Measurements from ENCODE around the gene ANKRD13D. TPM values are rescaled to one million over a fixed set of nuclear protein-coding genes. Genes with fewer than 3 reads are reported as not detected.
"Not testable (repeated sequence)": the region's sequence is repeated elsewhere in the genome, so short reads cannot be mapped to it uniquely, and the experiment has no call there.

ANKRD13D gene
- total RNA-seq, 1 donor from 2014 or later = 9.8 TPM

GRCh38 chr11:67315325-67315909 lies 26.3 kb downstream of the ANKRD13D start:
- DNase-seq (ENCODE audit: low spot score) = no peak
- ATAC-seq = no peak

GRCh38 chr11:67316882-67317204 lies 27.7 kb downstream of the ANKRD13D start:
- ATAC-seq (peak; percentile 3), DNase-seq (ENCODE audit: low spot score) (no peak)

DNA sequence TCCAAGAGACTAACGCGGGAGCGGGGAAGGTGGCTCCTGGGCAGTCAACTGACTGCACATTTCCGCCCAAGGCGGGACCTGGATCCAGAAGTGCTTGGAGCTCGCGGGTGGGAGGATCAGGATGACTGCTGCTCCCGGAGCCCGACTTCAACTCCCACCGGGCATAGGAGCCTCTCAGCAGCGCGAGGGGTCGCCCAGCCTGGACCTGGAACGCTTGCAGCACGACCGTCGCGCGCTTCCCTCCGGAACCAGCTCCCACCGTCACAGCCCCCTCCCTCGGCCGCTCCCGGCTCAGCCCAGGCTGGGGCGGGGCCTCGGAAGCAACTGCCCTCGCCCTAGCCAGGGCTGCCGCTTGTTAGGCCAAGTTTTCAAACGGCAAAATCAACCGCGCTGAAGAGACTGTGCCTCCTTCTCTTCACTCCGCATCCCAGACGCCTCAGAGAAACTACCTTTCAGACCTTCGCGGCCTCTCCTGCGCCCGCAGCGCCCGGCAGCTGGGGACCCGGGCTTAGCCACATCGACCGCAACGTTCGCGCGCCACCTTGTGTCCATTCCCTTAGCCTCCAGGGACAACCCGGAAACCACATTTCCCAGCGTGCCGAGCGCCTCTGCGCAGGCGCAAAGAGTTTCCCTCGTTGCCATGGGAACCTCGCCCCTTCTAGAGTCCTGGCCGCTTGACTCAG lies 28.2 kb downstream of the ANKRD13D start:
- peak; percentile 90 for ATAC-seq
- DNase-seq (ENCODE audit: low spot score) = peak; percentile 97

DNA sequence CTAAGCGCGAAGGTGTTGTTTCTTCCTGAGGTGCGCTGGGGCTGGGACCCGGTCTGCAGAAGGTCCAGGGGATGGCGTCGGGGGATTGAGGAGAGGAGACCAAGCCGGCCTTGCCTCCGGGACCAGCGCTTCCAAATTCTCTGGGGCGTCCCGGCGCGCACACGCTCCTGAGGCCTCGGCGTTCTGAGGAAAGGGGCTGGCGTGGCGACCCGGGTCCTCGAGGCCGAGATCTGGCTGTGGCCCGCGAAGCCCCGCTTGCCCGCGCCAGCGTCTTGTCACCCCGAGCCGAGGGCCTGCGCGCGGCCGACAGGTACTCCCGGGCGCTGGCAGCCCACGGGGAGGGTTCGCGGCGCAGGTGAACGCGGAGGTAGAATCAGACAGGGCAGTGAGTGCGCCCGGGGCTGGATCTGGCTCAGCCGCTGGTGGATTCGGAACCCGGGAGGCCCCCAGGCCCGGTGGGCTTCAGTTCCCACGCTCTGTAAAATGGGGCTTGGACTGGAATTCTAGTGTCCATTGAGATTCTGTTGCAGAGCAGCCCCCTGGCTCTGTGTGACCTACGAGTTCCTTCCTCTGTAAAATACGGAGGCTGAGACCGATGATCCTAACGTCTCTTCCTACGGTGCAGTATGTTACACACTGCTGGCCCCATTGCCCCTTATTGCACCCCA lies 28.9 kb downstream of the ANKRD13D start:
- ATAC-seq (peak; percentile 54), DNase-seq (ENCODE audit: low spot score) (peak; percentile 65)

GRCh38 chr11:67318876-67319275 lies 29.8 kb downstream of the ANKRD13D start:
- not testable (repeated sequence) for DNase-seq (ENCODE audit: low spot score); ATAC-seq

DNA sequence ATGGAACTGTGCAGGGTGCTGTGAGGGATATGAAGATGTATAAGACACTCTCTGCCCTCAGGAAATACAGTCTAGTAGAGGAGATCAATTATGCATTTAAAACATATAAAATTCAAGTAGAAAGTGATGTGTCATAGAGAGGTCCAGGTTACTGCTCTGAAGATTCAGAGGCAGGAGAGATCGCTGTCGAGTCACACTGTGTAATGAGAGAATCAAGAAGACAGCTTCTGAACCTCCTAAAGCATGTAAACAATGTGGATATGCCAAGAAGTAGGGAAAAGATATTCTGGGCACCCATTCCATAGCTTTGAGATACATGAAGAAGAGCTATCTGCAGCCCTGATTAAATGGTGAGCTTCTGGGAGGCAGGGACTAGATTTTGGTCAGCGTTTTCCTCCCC lies 30.9 kb downstream of the ANKRD13D start:
- ATAC-seq (no peak), DNase-seq (ENCODE audit: low spot score) (no peak)

- DNase-seq (ENCODE audit: low spot score) (no peak), ATAC-seq (no peak)
Measured at GRCh38 chr11:67320691-67321090, 31.6 kb downstream of the ANKRD13D start.

- DNase-seq (ENCODE audit: low spot score) = no peak
- no peak for ATAC-seq
Measured at GRCh38 chr11:67321313-67321871, 32.3 kb downstream of the ANKRD13D start.

DNA sequence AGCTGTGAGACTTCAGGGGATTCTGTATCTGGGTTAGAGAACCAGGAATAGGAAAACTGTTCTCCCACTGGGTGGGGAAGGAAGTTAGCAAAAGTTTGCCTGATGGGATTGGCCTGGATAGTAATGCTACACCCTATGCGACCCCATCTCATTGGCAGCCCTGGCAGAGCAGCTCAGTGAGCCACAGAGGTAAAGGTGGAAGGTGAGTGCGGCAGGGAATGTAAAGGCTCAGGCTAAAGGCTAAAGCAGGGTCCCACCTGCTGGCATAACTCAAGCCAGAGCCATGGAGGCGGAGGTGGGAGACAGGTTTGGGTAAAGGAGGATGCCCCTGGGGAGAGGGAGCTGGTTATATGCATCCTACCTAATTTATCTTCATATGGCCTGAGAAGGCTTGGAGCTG lies 32.9 kb downstream of the ANKRD13D start:
- no peak for ATAC-seq
- no peak for DNase-seq (ENCODE audit: low spot score)

GRCh38 chr11:67323526-67323925 lies 34.4 kb downstream of the ANKRD13D start:
- ATAC-seq (no peak), DNase-seq (ENCODE audit: low spot score) (no peak)

DNA sequence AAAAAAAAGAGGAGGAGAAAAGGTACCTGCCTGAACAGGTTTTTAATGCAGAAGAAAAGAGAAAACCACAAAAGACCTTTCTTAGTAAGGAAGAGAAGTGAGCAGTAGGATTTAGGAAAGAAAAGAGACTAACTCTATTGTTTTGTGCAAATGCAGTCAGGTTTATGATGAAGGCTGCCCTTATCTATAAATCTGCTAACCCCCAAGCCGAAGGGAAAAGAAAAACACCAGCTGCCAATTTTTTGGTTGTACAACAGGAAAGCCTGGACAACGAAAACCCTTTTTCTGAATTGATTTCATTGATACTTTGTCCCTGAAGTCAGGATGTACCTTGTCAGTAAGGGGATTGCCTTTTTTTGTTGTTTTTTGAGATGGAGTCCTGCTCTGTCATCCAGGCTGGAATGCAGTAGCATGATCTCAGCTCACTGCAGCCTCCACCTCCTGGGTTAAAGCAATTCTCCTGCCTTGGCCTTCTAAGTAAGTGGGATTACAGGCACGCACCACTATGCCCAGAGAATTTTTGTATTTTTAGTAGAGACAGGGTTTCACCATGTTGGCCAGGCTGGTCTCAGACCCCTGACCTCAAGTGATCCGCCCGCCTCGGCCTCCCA lies 43.1 kb downstream of the ANKRD13D start:
- ATAC-seq (no peak), DNase-seq (ENCODE audit: low spot score) (no peak)

DNA sequence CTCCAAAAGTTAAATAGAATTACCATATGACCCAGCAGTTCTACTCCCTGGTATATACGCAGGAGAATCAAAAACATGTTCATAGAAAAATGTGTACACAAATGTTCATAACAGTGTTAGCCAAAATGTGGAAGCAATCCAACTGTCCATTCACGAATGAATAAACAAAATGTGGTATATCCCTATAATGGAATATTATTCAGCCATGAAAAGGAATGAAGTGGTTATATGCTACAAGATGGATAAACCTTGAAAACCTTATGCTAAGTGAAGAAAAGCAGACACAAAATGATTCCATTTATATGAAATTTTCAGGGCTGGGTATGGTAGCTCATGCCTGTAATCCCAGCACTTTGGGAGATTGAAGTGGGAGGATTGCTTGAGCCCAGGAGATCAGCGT lies 48.2 kb downstream of the ANKRD13D start:
- DNase-seq (ENCODE audit: low spot score) (no peak), ATAC-seq (no peak)

DNA sequence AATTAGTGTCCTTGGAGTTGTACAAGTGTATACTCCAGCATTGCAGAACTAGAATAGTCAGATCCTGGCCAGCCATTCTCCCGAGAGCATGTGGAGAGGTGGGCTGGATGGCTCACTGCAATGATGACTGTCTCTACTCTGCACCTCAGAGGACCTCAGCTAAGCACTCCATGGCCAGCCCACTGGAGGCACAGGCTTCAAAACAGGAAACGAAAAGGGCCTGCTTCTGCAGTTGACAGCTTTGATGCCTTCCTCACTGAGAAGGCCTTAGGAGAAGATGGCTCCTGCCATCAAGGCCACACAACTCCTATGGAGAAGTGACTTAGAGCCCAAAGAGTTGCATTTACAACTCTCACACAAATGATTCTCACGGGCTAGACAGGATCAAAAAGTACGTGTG lies 55.2 kb downstream of the ANKRD13D start:
- DNase-seq (ENCODE audit: low spot score) (no peak), ATAC-seq (no peak)

- DNase-seq (ENCODE audit: low spot score) (no peak), ATAC-seq (no peak)
Measured at GRCh38 chr11:67345247-67345919, 56.3 kb downstream of the ANKRD13D start.

DNA sequence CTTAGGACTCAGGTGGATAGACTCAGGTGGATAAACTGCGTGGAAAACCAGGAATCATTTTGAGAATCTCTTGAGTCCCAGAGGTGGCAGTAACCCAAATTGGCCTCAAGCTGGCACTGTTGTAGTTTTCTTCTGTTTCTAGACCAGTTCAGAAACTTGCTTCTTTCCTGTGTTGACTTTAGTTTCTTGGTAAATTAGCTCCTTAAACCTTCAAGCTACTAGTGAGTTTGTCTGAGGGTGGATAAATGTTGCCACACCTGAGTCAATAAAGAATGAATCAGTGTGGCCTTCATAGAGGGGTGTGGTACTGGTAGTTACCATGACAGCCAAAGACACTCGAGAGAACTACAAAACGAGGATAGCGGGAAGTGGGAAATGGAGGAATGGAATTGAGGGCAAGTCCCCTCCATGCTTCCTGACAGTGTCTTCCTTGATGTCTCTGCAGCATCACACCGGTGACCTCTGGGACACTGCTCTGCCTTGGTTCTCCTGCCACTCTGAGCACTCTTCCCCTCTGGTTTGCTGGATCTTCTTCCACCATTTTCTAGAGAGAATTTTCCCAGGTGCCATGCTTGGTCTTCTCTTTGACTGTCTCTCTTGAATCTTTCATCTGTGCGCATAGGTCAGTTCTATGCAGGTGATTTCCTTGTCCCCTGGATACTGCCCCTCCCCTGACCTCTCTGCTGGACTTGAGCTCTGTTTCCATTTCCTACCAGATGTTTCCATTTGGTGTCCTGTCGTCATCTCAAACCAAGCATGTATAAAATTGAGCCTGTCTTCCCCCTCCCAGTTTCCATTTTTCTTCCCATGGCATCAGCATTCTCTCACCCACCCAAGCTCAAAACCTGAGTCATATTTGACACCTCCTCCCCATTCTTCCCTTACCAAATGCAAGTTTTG lies 57.1 kb downstream of the ANKRD13D start:
- DNase-seq (ENCODE audit: low spot score) (no peak), ATAC-seq (peak; percentile 56)

DNA sequence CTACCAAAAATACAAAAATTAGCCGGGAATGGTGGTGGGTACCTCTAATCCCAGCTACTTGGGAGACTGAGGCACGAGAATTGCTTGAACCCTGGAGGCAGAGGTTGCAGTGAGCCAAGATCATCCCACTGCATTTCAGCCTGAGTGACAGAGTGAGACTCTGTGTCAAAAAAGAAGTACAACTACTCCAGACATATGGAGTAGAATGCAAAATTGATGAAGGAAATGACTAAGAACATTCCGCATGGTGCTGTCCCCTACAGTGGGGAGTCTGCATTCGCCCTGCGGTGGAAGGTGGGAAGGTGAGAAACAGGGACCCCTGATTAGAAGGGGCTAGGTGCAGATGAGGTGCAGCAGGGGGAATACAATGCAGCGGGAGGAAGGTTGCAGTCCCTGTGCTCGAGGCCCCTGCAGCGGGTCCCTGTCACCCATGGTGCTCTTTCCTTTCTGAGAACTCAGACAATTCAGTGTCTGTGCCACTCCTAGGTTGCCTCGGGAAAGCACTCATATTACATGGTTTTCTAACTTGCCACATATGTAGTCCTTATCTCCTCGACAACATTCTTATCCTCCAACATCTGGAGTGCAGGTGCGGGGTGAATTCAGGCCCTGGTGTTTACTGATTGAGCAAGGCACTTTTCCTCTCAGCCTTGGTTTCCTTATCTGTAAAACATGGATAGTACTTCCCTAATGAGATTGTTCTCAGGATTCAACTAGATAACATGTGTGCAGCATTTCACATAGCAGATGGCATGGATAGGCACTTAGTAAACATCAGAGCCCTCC lies 59.1 kb downstream of the ANKRD13D start:
- ATAC-seq = no peak
- DNase-seq (ENCODE audit: low spot score) = no peak

- DNase-seq (ENCODE audit: low spot score) (no peak), ATAC-seq (no peak)
Measured at GRCh38 chr11:67349036-67349435, 59.9 kb downstream of the ANKRD13D start.

DNA sequence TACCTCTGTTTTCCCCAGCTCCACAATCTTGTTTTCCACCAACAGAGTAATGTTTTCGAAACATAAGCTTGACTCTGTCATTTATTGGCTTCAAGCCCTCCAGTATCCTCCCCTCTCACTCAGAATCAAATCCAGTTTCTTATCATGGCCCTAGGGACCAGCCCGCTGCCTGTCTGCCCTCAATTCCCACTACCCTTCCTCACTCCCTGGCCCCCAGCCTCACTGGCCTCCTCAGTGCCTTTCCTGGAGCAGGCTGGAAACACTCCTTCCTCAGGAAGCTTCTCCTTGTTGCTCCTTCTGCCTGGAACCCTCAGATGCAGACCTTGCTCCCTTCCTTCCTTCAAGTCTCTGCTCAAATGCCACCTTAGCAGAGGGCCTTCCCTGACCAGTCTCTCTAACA lies 60.4 kb downstream of the ANKRD13D start:
- ATAC-seq = no peak
- no peak for DNase-seq (ENCODE audit: low spot score)

DNA sequence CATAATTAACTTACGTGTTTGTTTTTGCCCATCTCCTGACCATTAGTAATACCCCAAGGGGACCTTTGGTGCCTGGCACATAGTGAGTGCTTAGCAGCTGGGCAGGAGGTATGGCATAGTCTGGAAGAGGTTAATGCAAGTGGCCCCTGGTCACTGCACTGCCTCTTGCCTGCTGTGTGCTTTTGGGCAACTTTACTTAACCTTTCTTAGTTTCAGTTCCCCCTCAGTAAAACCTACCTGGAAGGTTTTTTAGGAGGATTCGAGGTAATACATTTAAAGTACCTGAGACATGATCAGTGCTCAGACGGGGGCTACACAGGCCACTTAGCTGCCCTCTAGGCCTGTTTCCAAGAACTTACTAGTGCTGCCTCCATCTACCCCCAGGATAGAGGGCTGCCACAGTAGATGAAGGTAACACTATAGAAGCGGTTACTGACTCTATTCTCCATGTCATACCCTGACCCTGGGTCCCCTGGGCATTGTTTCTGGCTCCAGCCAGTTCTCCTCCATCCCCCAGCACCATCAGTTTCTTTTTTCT lies 60.9 kb downstream of the ANKRD13D start:
- DNase-seq (ENCODE audit: low spot score) = no peak

More for the DNA sequence above, 60.9 kb downstream of the ANKRD13D start:
- no peak for ATAC-seq
